GM12874 (cell line): ENCODE measurements around the gene POLR2C.

ENCODE experiments used
- CTCF ChIP-seq: IDR thresholded peaks from 2 replicates; pipeline ENCODE4 v1.5.1; 2011; ENCODE audit warnings: low read depth, mild to moderate bottlenecking, control low read depth, low read length, moderate library complexity; ENCODE audit not compliant: insufficient read depth

The POLR2C gene

GRCh38 chr16:57472665-57473060, 10.2 kb downstream of the POLR2C start:
- TF ChIP-seq CTCF = no peak

GRCh38 chr16:57473176-57473840, 10.8 kb downstream of the POLR2C start:
- no peak for TF ChIP-seq CTCF

- TF ChIP-seq CTCF = no peak
These were observed 11.4 kb downstream of the POLR2C start for GRCh38 chr16:57473906-57474305.

- no peak for TF ChIP-seq CTCF
These were observed 12.5 kb downstream of the POLR2C start for GRCh38 chr16:57474671-57475661.

- TF ChIP-seq CTCF = peak; percentile 95
These were observed 13.3 kb downstream of the POLR2C start for GRCh38 chr16:57475711-57476339.

- TF ChIP-seq CTCF = no peak
These were observed 14.3 kb downstream of the POLR2C start for GRCh38 chr16:57476546-57477410.
